HFF-Myc (cell line): ENCODE measurements around the gene ARFGAP3.

Experiments used
- DNase-seq: peaks from one replicate; pipeline ENCODE4 v3.0.0-alpha.2; 2011; ENCODE audit warnings: low read depth; ENCODE audit errors: extremely low read depth
- H3K4me3 ChIP-seq: replicated peaks from 2 replicates; pipeline ENCODE4 v1.5.1; 2011; ENCODE audit warnings: low read depth, mild to moderate bottlenecking, control low read depth, low read length
- TF ChIP-seq, protein P1 (sequence below): IDR thresholded peaks from 2 replicates; pipeline ENCODE4 v1.5.1; 2012; ENCODE audit warnings: mild to moderate bottlenecking, low read depth, low read length, control low read depth; ENCODE audit errors: missing control alignments

The ARFGAP3 gene

DNA sequence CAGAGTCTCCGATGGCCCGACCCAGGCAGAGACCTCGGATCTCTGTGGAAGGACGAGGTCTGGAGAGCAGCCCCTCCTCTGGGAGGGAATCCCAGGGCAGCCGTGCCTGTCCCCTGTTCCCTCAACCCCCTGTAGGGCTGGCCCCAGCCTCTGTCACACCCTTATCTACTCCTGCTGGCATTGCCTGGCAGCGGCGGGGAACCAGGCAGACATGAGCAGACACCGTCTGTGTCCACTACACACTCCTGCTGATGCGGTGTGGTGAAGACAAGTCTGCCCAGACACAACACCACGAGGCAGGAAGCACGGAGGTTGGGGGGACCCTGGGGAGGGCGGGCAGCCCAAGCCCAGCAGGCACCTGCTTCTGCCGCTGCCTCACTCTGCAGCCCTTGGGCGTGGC, 83.9 kb downstream of the ARFGAP3 start:
- DNase-seq: no peak
- no peak overlapping the region for H3K4me3 ChIP-seq
- TF ChIP-seq, protein P1, sequence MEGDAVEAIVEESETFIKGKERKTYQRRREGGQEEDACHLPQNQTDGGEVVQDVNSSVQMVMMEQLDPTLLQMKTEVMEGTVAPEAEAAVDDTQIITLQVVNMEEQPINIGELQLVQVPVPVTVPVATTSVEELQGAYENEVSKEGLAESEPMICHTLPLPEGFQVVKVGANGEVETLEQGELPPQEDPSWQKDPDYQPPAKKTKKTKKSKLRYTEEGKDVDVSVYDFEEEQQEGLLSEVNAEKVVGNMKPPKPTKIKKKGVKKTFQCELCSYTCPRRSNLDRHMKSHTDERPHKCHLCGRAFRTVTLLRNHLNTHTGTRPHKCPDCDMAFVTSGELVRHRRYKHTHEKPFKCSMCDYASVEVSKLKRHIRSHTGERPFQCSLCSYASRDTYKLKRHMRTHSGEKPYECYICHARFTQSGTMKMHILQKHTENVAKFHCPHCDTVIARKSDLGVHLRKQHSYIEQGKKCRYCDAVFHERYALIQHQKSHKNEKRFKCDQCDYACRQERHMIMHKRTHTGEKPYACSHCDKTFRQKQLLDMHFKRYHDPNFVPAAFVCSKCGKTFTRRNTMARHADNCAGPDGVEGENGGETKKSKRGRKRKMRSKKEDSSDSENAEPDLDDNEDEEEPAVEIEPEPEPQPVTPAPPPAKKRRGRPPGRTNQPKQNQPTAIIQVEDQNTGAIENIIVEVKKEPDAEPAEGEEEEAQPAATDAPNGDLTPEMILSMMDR: no peak

DNA sequence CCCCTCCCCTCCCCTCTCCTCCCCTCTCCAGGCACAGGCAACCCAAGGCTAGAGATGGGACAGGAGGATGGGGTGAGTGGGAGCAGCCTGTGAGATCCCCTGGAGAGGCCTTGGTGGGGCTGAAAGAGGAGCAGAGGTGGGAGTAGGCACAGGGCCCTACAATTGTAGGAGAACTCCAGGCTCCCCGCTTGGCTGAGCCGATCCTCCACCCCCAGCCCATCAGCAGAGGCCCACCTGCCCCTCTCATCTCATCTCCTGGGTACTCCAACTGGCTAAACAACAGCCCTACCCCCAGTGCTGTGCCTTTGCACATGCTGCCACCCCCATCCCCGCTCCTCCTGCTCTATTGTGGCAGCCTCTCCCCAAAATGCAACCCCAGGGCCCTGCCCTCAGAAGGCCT, 84.4 kb downstream of the ARFGAP3 start:
- no peak overlapping the region for H3K4me3 ChIP-seq
- DNase-seq: no peak
- TF ChIP-seq, protein P1: no peak

DNA sequence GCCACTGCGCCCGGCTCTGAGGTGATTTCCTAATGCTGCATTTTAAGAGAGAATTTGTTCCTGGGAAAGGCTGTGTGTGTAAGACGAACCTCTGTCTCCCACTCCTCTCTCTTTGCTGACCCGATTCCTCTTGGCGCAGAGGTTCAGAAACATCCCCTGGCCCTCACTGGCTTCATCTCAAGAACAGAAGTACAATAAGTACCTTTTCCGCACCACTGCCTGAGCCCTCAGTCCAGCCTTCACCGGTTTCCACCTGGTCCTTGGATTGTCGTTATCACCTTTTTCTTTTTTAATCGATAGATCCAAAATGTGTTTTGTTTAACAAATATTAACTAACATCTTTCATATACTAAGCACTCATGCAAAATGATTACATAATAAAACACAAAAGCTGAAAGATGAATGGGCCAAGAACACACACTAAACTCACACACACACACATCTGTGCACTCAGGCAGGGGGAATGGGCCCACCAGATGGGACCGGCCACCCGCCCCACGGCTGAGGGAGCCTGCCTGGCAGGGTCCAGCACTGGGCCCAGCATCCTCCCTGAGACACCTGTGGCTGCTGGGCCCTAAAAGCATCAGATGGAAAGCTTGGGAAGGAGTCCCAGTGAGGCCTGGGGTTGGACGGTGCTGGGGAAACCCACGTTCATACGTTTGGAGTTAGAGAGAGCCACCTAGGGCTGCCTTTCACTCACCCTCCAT, 86.0 kb downstream of the ARFGAP3 start:
- DNase-seq: no peak
- no peak overlapping the region for H3K4me3 ChIP-seq
- TF ChIP-seq, protein P1: no peak

DNA sequence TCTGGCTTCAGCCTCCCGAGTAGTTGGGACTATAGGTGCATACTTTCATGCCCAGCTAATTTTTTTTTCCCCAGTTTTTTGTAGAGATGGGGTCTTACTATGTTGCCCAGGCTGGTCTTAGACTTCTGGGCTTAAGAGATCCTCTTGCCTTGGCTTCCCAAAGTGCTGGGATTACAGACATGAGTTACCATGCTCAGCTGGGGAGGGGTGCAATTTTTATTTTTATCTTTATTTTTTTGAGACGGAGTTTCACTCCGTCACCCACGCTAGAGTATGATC, 86.7 kb downstream of the ARFGAP3 start:
- no peak overlapping the region for H3K4me3 ChIP-seq
- TF ChIP-seq, protein P1: no peak
- no peak for DNase-seq

DNA sequence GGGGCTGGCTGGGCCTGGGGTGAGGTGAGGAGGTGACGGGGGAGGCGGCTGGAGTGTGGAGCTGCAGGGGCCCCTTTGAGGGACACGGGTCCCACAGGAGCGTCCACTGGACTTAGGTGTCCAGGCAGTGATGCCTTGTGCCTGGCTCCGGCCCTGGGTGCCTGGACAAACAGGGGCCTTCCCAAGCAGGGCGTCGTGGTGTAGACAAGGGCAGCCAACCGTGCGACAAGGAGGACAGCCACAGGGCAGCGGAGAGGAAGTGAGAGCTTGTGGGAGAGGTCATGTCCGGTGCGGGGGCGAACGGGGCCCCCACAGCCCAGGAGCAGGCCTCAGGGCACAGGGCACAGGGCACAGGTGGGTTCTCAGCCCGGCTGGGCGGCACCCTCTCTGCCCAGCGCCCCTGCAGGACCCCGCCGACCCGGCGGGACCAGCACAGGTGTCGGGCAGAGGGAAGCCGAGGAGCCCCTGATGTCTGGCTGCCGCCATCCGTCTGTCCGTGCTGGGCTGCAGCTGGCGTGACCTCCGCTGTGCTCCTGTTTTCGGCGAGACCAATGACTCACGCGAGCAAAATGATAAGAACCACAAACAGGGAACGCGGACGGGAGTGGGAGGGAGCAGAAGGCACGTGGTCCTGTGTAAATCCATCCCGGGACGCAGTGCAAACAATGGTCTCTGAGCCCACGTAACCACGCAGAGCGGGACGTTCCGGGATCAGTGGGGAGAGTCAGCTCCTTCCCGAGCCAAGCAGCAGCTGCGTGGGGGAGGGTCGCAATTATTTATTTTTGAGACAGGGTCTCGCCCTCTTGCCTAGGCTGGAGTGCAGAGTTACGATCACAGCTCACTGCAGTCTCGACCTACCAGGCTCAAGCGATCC, 87.3 kb downstream of the ARFGAP3 start:
- H3K4me3 ChIP-seq: no peak overlapping the region
- TF ChIP-seq, protein P1: no peak
- DNase-seq: no peak

DNA sequence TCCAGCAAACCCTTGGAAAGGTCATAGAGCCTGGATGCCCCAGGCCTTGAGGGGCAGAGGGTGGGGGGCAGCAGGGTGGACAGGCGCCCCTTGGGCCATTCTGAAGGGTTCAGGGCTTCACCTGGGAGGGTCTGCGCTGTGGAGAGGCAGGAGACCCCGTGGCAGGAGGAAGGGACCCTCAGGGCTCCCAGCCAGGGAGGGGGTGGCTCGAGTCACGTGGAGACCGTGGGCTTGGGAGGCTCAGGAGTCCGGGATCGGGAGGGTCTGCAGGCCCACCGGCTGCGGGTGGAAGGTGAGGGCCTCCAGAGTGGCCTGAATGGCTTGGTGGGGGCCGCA, 87.9 kb downstream of the ARFGAP3 start:
- no peak overlapping the region for H3K4me3 ChIP-seq
- no peak for DNase-seq
- TF ChIP-seq, protein P1: no peak
